ENCODE measurements around the gene CAP2. TPM values are rescaled to one million over a fixed set of nuclear protein-coding genes. Genes with fewer than 3 reads are reported as not detected.
"Not testable (repeated sequence)": the region's sequence is repeated elsewhere in the genome, so short reads cannot be mapped to it uniquely, and the experiment has no call there.

Gene CAP2
- total RNA-seq, 1 donor from 2014 or later, result 129 TPM

GRCh38 chr6:17428595-17429120 is 35.3 kb downstream of the CAP2 start:
- DNase-seq; ATAC-seq; intact Hi-C loops (cut with micrococcal nuclease): not testable (repeated sequence)

GRCh38 chr6:17429383-17430061 is 36.1 kb downstream of the CAP2 start:
- ATAC-seq (peak; percentile 62), DNase-seq (no peak)
- intact Hi-C loops (cut with micrococcal nuclease), result no loop called here

- intact Hi-C loops (cut with micrococcal nuclease), result no loop called here
- ATAC-seq (peak; percentile 59), DNase-seq (no peak)
These were observed 38.2 kb downstream of the CAP2 start for GRCh38 chr6:17431581-17431980.

- intact Hi-C loops (cut with micrococcal nuclease), result no loop called here
- DNase-seq, result no peak
- no peak for ATAC-seq
These were observed 39.0 kb downstream of the CAP2 start for GRCh38 chr6:17432356-17432755.

- peak; percentile 75 for ATAC-seq
- peak; percentile 31 for DNase-seq
- intact Hi-C loops (cut with micrococcal nuclease), result no loop called here
These were observed 46.0 kb downstream of the CAP2 start for GRCh38 chr6:17439243-17439993.

GRCh38 chr6:17440811-17441210 is 47.4 kb downstream of the CAP2 start:
- DNase-seq; intact Hi-C loops (cut with micrococcal nuclease); ATAC-seq: not testable (repeated sequence)

GRCh38 chr6:17442196-17442595 is 48.8 kb downstream of the CAP2 start:
- no peak for ATAC-seq
- intact Hi-C loops (cut with micrococcal nuclease), result no loop called here

GRCh38 chr6:17446713-17447112 is 53.3 kb downstream of the CAP2 start:
- intact Hi-C loops (cut with micrococcal nuclease), result no loop called here
- ATAC-seq (no peak), DNase-seq (no peak)

More at GRCh38 chr6:17442196-17442595, 48.8 kb downstream of the CAP2 start:
- no peak for DNase-seq

- ATAC-seq (no peak), DNase-seq (no peak)
- intact Hi-C loops (cut with micrococcal nuclease), result no loop called here
These were observed 54.8 kb downstream of the CAP2 start for GRCh38 chr6:17448165-17448564.

GRCh38 chr6:17450397-17450796 is 57.0 kb downstream of the CAP2 start:
- DNase-seq (no peak), ATAC-seq (no peak)
- intact Hi-C loops (cut with micrococcal nuclease), result no loop called here

- DNase-seq (no peak), ATAC-seq (no peak)
- intact Hi-C loops (cut with micrococcal nuclease), result no loop called here
These were observed 57.4 kb downstream of the CAP2 start for GRCh38 chr6:17450832-17451231.

GRCh38 chr6:17452096-17452495 is 58.7 kb downstream of the CAP2 start:
- no peak for ATAC-seq
- intact Hi-C loops (cut with micrococcal nuclease), result no loop called here
- DNase-seq, result no peak

- DNase-seq, result no peak
- intact Hi-C loops (cut with micrococcal nuclease), result no loop called here
- ATAC-seq, result peak; percentile 79
These were observed 61.1 kb downstream of the CAP2 start for GRCh38 chr6:17454316-17455005.

GRCh38 chr6:17455919-17456318 is 62.5 kb downstream of the CAP2 start:
- intact Hi-C loops (cut with micrococcal nuclease), result no loop called here
- no peak for DNase-seq
- no peak for ATAC-seq

- no peak for DNase-seq
- intact Hi-C loops (cut with micrococcal nuclease), result no loop called here
- no peak for ATAC-seq
These were observed 63.3 kb downstream of the CAP2 start for GRCh38 chr6:17456711-17457110.

- DNase-seq (no peak), ATAC-seq (no peak)
- intact Hi-C loops (cut with micrococcal nuclease), result no loop called here
These were observed 64.0 kb downstream of the CAP2 start for GRCh38 chr6:17457405-17457804.

GRCh38 chr6:17457956-17458355 is 64.6 kb downstream of the CAP2 start:
- intact Hi-C loops (cut with micrococcal nuclease), result no loop called here

GRCh38 chr6:17458966-17459365 is 65.6 kb downstream of the CAP2 start:
- intact Hi-C loops (cut with micrococcal nuclease), result no loop called here
- ATAC-seq (no peak), DNase-seq (no peak)

More at GRCh38 chr6:17457956-17458355, 64.6 kb downstream of the CAP2 start:
- DNase-seq (no peak), ATAC-seq (no peak)

- intact Hi-C loops (cut with micrococcal nuclease), result no loop called here
- DNase-seq (no peak), ATAC-seq (no peak)
These were observed 67.5 kb downstream of the CAP2 start for GRCh38 chr6:17460862-17461261.

- intact Hi-C loops (cut with micrococcal nuclease), result no loop called here
- ATAC-seq (no peak), DNase-seq (no peak)
These were observed 72.8 kb downstream of the CAP2 start for GRCh38 chr6:17466147-17466546.

All from left ventricle myocardium superior (tissue), 1 donor.